ENCODE results near the gene GGT5.
"Not testable (repeated sequence)": the region's sequence is repeated elsewhere in the genome, so short reads cannot be mapped to it uniquely, and the experiment has no call there.

- TF ChIP-seq CTCF (IDR thresholded peaks at IDR 0.05) = peak; percentile 34 to 68 (median 46)
- not testable (repeated sequence) for TF ChIP-seq POLR2A (IDR thresholded peaks at IDR 0.05)
Measured at GRCh38 chr22:24259459-24259858, 14.6 kb upstream of the GGT5 start.

Data from right lobe of liver (tissue), 4 donors.